GM12865 (cell line): Measurements from ENCODE around the gene GMCL2.

ENCODE experiments used
- DNase-seq: peaks from one replicate; pipeline ENCODE4 v3.0.0; 2010; ENCODE audit warnings: low read depth
- H3K4me3 ChIP-seq: 2 replicates; pipeline ENCODE4 v1.5.1; 2011; ENCODE audit warnings: mild to moderate bottlenecking, low read depth, low read length, control low read depth
- CTCF ChIP-seq: IDR thresholded peaks from 2 replicates; pipeline ENCODE4 v1.5.1; 2011; ENCODE audit warnings: low read length, control low read depth, low read depth, inconsistent platforms; ENCODE audit not compliant: insufficient read depth; ENCODE audit errors: missing control alignments

Gene GMCL2

DNA sequence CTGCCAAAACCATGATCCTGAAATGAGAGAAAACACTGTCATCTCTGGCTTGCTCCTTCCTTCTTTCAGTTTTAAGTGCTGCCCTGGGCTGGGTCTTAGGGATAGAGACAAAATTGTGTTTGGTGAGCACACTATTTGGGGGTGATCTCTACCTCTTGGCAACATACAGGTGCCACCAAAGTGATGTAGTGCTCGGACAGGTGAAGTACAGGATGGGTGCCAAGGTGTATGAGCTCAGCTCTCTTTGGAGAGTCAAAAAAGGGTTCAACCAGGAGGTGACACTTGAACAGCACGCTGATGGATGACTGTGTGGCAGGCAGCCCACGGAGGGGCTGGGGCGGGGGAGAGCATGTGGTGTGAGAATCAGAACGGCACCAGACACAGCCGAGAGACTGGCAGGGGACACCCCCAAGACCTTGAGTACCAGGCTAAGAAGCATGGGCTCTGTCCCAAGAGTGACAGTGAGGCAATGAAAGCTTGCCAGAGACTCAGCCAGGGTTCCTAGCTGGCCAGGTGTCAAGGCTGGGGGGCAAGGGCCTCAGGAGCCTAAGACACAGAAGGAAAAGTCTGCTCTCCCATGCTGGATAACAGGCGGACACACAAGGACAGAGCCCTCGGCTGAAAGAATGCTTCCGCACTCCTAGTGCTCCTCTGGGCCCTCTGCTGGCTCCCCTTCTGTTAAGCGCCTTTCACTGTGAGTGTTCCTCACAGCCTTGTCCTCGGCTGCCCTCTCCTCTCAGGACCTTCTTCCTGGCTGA is 36.0 kb downstream of the GMCL2 start:
- no peak overlapping the region for H3K4me3 ChIP-seq

DNA sequence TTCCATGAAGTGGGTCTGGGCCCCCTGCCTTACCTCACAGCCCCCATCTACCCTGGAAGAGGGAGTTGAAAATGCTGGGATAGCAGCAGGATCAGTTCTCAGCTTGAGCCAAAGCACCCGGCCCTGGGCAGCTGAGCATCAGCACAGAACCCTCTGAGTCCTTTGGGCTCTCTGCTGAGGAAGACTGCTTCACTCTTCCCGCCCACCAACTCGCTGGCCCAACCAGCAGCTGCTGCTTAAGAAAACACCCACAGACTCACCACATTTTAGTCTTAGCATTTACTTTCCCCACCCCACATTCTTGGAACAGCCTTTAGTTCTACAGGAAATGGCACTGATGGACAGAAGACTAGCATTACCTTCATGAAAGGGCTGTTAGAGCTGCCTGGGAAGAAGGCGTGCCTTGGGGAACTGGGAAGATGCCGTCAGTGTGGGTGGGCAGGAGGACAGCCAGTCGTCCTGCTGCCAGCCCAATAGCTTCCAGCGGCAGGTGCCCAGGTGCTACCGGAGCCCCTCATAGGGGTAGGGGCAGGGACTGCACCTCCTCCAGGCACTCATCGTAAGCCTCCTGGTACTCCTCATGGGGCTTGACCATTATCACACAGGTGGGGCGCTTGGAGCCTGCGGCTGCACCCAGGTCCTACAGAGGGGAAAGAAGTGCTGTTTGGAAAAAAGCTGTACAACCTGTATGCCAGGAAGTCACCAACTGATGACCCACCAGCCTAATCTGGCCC is 37.8 kb downstream of the GMCL2 start:
- DNase-seq: no peak
- no peak for TF ChIP-seq CTCF
- H3K4me3 ChIP-seq: no peak overlapping the region

More for the DNA sequence above, 36.0 kb downstream of the GMCL2 start:
- no peak for TF ChIP-seq CTCF
- no peak for DNase-seq

- H3K4me3 ChIP-seq: no peak overlapping the region
- no peak for DNase-seq
- no peak for TF ChIP-seq CTCF
Observed at GRCh38 chr5:178147406-178147805, 39.8 kb downstream of the GMCL2 start.

DNA sequence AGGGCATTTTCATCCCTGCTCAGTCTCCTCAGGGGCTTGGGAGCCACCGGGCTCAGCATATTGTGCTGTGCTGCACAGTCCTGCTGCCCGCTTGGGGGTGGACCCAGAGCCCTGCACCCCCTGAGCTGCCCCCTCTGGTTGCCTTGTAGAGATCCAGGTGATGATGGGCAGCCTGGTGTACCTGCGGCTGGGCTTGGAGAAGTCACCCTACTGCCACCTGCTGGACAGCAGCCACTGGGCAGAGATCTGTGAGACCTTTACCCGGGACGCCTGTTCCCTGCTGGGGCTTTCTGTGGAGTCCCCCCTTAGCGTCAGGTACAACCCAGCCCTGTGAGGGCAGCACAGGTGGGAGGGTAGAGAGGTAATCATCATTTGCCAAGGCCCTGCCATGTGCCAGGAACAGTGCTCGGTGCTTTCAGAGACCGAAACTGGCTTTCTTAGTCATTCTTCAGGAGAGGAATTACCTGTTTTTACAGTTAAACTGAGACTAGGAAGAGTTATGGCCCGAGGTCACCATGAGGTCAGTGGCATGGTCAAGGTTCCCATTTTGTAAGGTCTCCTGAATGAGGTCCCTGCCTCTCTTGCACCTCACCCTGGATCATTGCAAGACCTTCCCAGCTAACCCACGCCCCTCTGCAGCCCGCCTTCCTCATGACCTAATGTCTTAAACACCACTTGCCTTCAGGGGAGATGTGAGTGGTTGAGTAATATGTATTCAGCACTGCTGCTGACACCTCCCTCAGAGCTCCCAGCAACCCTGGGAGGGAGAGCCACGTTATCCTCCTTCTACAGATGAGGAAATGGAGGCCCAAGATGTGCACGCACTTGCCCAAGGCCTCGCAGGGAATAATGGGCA is 41.0 kb downstream of the GMCL2 start:
- H3K4me3 ChIP-seq: no peak overlapping the region
- TF ChIP-seq CTCF: peak; percentile 82
- DNase-seq: peak; percentile 83

- no peak for DNase-seq
Observed at GRCh38 chr5:178143901-178144300, 43.3 kb downstream of the GMCL2 start.

More at GRCh38 chr5:178143901-178144300, 43.3 kb downstream of the GMCL2 start:
- TF ChIP-seq CTCF: no peak
- no peak overlapping the region for H3K4me3 ChIP-seq
